CD14-positive monocyte (primary cell): Measurements from ENCODE around the gene OR51B4. TPM values are rescaled to one million over a fixed set of nuclear protein-coding genes. Genes with fewer than 3 reads are reported as not detected.

Experiments used
- DNase-seq, 3 donors: peaks; one replicate each; pipeline ENCODE4 v3.0.0-alpha.2; 2011 to 2022
- H2AFZ ChIP-seq: 2 replicates; pipeline ENCODE4 v1.6.0; 2012; ENCODE audit warnings: mild to moderate bottlenecking, low read depth, low read length, inconsistent platforms; ENCODE audit not compliant: insufficient read depth, poor library complexity, severe bottlenecking
- H3K27ac ChIP-seq, 2 donors: 1 replicate in 1 of 2; 2 replicates in 1 of 2; pipeline ENCODE4 v1.5.1; 2012 to 2013; ENCODE audit warnings: low read length in 2 of 2, control low read depth in 1 of 2, inconsistent platforms in 1 of 2, low read depth in 1 of 2, mild to moderate bottlenecking in 1 of 2
- H3K27me3 ChIP-seq, 2 donors: one replicate each; pipeline versions ENCODE4 v1.6.0 to v1.6.1; 2011 to 2013; ENCODE audit warnings: low read length in 2 of 2; ENCODE audit not compliant: control insufficient read depth in 2 of 2, insufficient read depth in 2 of 2
- H3K36me3 ChIP-seq, 2 donors: replicated peaks in 1 of 2; 1 replicate in 1 of 2; 2 replicates in 1 of 2; pipeline versions ENCODE4 v1.5.1 to v1.6.1; 2012 to 2013; ENCODE audit warnings: low read length in 2 of 2, control low read depth in 1 of 2, inconsistent platforms in 1 of 2, mild to moderate bottlenecking in 1 of 2; ENCODE audit not compliant: insufficient read depth in 2 of 2, control insufficient read depth in 1 of 2
- H3K4me1 ChIP-seq, 2 donors: 1 replicate in 1 of 2; 2 replicates in 1 of 2; pipeline versions ENCODE4 v1.5.1 to v1.6.1; 2012 to 2013; ENCODE audit warnings: low read length in 2 of 2, control low read depth in 1 of 2, inconsistent platforms in 1 of 2, mild to moderate bottlenecking in 1 of 2, moderate library complexity in 1 of 2; ENCODE audit not compliant: insufficient read depth in 2 of 2, control insufficient read depth in 1 of 2
- H3K4me2 ChIP-seq: replicated peaks from 2 replicates; pipeline ENCODE3; 2012; ENCODE audit warnings: low read length, moderate library complexity, mild to moderate bottlenecking; ENCODE audit not compliant: poor library complexity, severe bottlenecking; ENCODE audit errors: extremely low read depth
- H3K4me3 ChIP-seq, 3 experiments: fragments of 200-600 bp in 1 of 3; sonication (generic) in 1 of 3; replicated peaks in 1 of 3; 1 replicate in 2 of 3; 2 replicates in 1 of 3; pipeline ENCODE4 v1.5.1; 2011 to 2013; ENCODE audit warnings: low read length in 3 of 3, mild to moderate bottlenecking in 3 of 3, control low read depth in 2 of 3, low read depth in 2 of 3, inconsistent platforms in 1 of 3, moderate library complexity in 1 of 3
- H3K79me2 ChIP-seq: 2 replicates; pipeline ENCODE4 v1.6.0; 2012; ENCODE audit warnings: mild to moderate bottlenecking, control low read depth, inconsistent platforms, low read length, moderate library complexity; ENCODE audit not compliant: insufficient read depth
- H3K9ac ChIP-seq: 2 replicates; pipeline ENCODE4 v1.6.0; 2017; ENCODE audit warnings: low read length, mild to moderate bottlenecking; ENCODE audit not compliant: insufficient read depth, poor library complexity, severe bottlenecking
- H3K9me3 ChIP-seq, 2 donors: replicated peaks in 1 of 2; 1 replicate in 1 of 2; 2 replicates in 1 of 2; pipeline versions ENCODE4 v1.5.1 to v1.6.1; 2012 to 2013; ENCODE audit warnings: low read length in 2 of 2, control low read depth in 1 of 2; ENCODE audit not compliant: control insufficient read depth in 1 of 2, insufficient read depth in 1 of 2
- H4K20me1 ChIP-seq: 2 replicates; pipeline ENCODE4 v1.6.0; 2012; ENCODE audit warnings: mild to moderate bottlenecking, low read length, control low read depth, moderate library complexity; ENCODE audit not compliant: insufficient read depth
- H3K27ac Mint-ChIP-seq, 7 donors: one replicate each; pipeline ENCODE4 v1.8.0; 2020; ENCODE audit warnings: mild to moderate bottlenecking in 7 of 7, mixed read lengths in 7 of 7, moderate library complexity in 6 of 7, inconsistent platforms in 2 of 7
- H3K27me3 Mint-ChIP-seq, 3 donors: one replicate each; pipeline ENCODE4 v1.8.0; 2021 to 2022; ENCODE audit warnings: low read depth in 3 of 3, mild to moderate bottlenecking in 3 of 3, mixed read lengths in 3 of 3, moderate library complexity in 3 of 3, inconsistent platforms in 1 of 3
- H3K36me3 Mint-ChIP-seq, 2 donors: one replicate each; pipeline ENCODE4 v1.8.0; 2020; ENCODE audit warnings: mixed read lengths in 2 of 2, inconsistent platforms in 1 of 2, mild to moderate bottlenecking in 1 of 2
- H3K4me1 Mint-ChIP-seq: one replicate; pipeline ENCODE4 v1.8.0; 2020; ENCODE audit warnings: mild to moderate bottlenecking, mixed read lengths
- H3K4me3 Mint-ChIP-seq, 2 donors: one replicate each; pipeline ENCODE4 v1.8.0; 2020; ENCODE audit warnings: mild to moderate bottlenecking in 2 of 2, mixed read lengths in 2 of 2, moderate library complexity in 1 of 2
- H3K9me3 Mint-ChIP-seq, 7 donors: one replicate each; pipeline ENCODE4 v1.8.0; 2020 to 2022; ENCODE audit warnings: mixed read lengths in 7 of 7, mild to moderate bottlenecking in 6 of 7, moderate library complexity in 6 of 7, inconsistent platforms in 2 of 7
- CTCF ChIP-seq: fragments of 200-600 bp; IDR thresholded peaks from one replicate; pipeline ENCODE4 v1.8.0; 2022; ENCODE audit warnings: antibody characterized with exemption, mild to moderate bottlenecking
- WGBS: methylation state at CpG from one replicate; pipeline ENCODE4 v1.1.5; 2013; ENCODE audit warnings: missing lambda C conversion rate; ENCODE audit not compliant: insufficient coverage; 5-methylcytosine and 5-hydroxymethylcytosine counted together
- intact Hi-C, 2 donors: fragments of 100-400 bp; cut with micrococcal nuclease; formaldehyde crosslinking; loops; one replicate each; pipeline versions ENCODE4 v1.15.0 to v1.15.1; 2023
- polyA plus RNA-seq, 3 donors: library from polyadenylated mRNA; depleted of rRNA in 1 of 3; unstranded in 2 of 3; stranded (reverse) in 1 of 3; fragments of 300-500 nt in 2 of 3; fragments of >200 nt in 1 of 3; fragmentation: Illumina TruSeq in 2 of 3; gene quantifications; 1 replicate in 2 of 3; 2 replicates in 1 of 3; pipeline ENCODE4 v1.2.3, GENCODE V29; 2012 to 2021

OR51B4 gene
- polyA plus RNA-seq, 3 donors = not detected

- H3K27me3 Mint-ChIP-seq = peaks cover 0 to 3% (median 2%) of the 10 kb centered on the region in 3 donors
These were observed 8.7 kb downstream of the OR51B4 start for GRCh38 chr11:5293028-5293427.

GRCh38 chr11:5291207-5291838 is 10.4 kb downstream of the OR51B4 start:
- no peak overlapping the region for H3K4me3 ChIP-seq
- Mint-ChIP-seq H3K27ac (no peak overlapping the region), H3K4me3 (no peak overlapping the region), H3K4me1 (no peaks in the 10 kb centered on the region), H3K9me3 (peaks cover 0 to 5% (median 0%) of the 10 kb centered on the region in 7 donors), H3K36me3 (no peaks in the 10 kb centered on the region), H3K27me3 (peaks cover 0 to 2% (median 0%) of the 10 kb centered on the region in 3 donors)
- H2AFZ ChIP-seq = no peak overlapping the region
- DNase-seq = no peak
- H3K9me3 ChIP-seq = no peaks in the 10 kb centered on the region
- H3K9ac ChIP-seq = no peak overlapping the region
- peak; percentile 19 for TF ChIP-seq CTCF
- no peaks in the 10 kb centered on the region for H3K79me2 ChIP-seq
- no peaks in the 10 kb centered on the region for H3K4me1 ChIP-seq
- WGBS = no CpG with 5 or more reads among the region's 1 CpG
- H3K36me3 ChIP-seq = no peaks in the 10 kb centered on the region
- H4K20me1 ChIP-seq = no peaks in the 10 kb centered on the region
- no peak overlapping the region for H3K4me2 ChIP-seq
- no peaks in the 10 kb centered on the region for H3K27me3 ChIP-seq
- no peak overlapping the region for H3K27ac ChIP-seq
- intact Hi-C loops = no loop called here

More at GRCh38 chr11:5293028-5293427, 8.7 kb downstream of the OR51B4 start:
- Histone ChIP-seq H3K9me3 (no peaks in the 10 kb centered on the region), H2AFZ (no peak overlapping the region), H3K4me3 (no peak overlapping the region), H3K9ac (no peak overlapping the region), H3K36me3 (no peaks in the 10 kb centered on the region), H3K4me2 (no peak overlapping the region), H3K27me3 (no peaks in the 10 kb centered on the region), H3K4me1 (no peaks in the 10 kb centered on the region), H3K79me2 (no peaks in the 10 kb centered on the region), H4K20me1 (no peaks in the 10 kb centered on the region), H3K27ac (no peak overlapping the region)
- Mint-ChIP-seq H3K36me3 (no peaks in the 10 kb centered on the region), H3K27ac (no peak overlapping the region), H3K4me1 (no peaks in the 10 kb centered on the region), H3K4me3 (no peak overlapping the region), H3K9me3 (peaks cover 0 to 5% (median 0%) of the 10 kb centered on the region in 7 donors)
- WGBS = 93% methylated on average over 8 of the region's 8 CpGs
- TF ChIP-seq CTCF = no peak
- no peak for DNase-seq
- intact Hi-C loops = no loop called here
